ENCODE data around the gene BCKDHA. TPM values are rescaled to one million over a fixed set of nuclear protein-coding genes. Genes with fewer than 3 reads are reported as not detected.

Gene BCKDHA
- total and polyA plus RNA-seq, 10 donors, result 10.3 to 55.6 (median 29.1) TPM

GRCh38 chr19:41447732-41448332 lies 50.2 kb downstream of the BCKDHA start:
- TF ChIP-seq POLR2A (IDR thresholded peaks at IDR 0.05), result no peak
- peak in 2 of 11 experiments; percentile 10 to 13 for TF ChIP-seq CTCF (IDR thresholded peaks at IDR 0.05 in 8 of 11, conservative IDR thresholded peaks at IDR 0.05 in 3 of 11)
- TF ChIP-seq POLR2AphosphoS5 (IDR thresholded peaks at IDR 0.05), result no peak
- Histone ChIP-seq H3K4me3 (peak overlapping the region in 3 of 8 donors; percentile 15 to 46 (median 32)), H3K27me3 (replicated peaks in 1 of 7) (peaks cover 0 to 8% (median 0%) of the 10 kb centered on the region in 7 donors), H3K36me3 (no peaks in the 10 kb centered on the region), H3K4me1 (peaks cover 6 to 28% (median 14%) of the 10 kb centered on the region in 6 donors), H3K27ac (peak overlapping the region in 1 of 8 donors; percentile 42), H3K9me3 (no peaks in the 10 kb centered on the region)
- no peak for DNase-seq
- WGBS, 5 donors, result 52 to 65% (median 55%) methylated on average over 12 of the region's 12 CpGs
- intact Hi-C loops (cut with DNase I; ENCODE audit: low total_unique reads), result no loop called here

GRCh38 chr19:41449079-41449864 lies 51.7 kb downstream of the BCKDHA start:
- peaks cover 0 to 8% (median 0%) of the 10 kb centered on the region in 7 donors for H3K27me3 ChIP-seq (replicated peaks in 1 of 7)
- 4 to 5% (median 4%) methylated on average over 20 to 22 of the region's 22 CpGs for WGBS, 5 donors
- no peaks in the 10 kb centered on the region for H3K9me3 ChIP-seq
- intact Hi-C loops (cut with DNase I; ENCODE audit: low total_unique reads), result no loop called here
- H3K36me3 ChIP-seq, result peaks cover 0 to 7% (median 0%) of the 10 kb centered on the region in 6 donors
- H3K27ac ChIP-seq, result no peak overlapping the region
- peaks cover 6 to 32% (median 14%) of the 10 kb centered on the region in 6 donors for H3K4me1 ChIP-seq
- peak overlapping the region in 3 of 8 donors; percentile 22 to 58 (median 26) for H3K4me3 ChIP-seq
- DNase-seq, result peak; percentile 92
- TF ChIP-seq CTCF (IDR thresholded peaks at IDR 0.05 in 8 of 11, conservative IDR thresholded peaks at IDR 0.05 in 3 of 11) (peak; percentile 93 to 99 (median 98)), POLR2A (IDR thresholded peaks at IDR 0.05) (no peak), POLR2AphosphoS5 (IDR thresholded peaks at IDR 0.05) (peak; percentile 23 to 74 (median 64))

- Histone ChIP-seq H3K27me3 (replicated peaks in 1 of 7) (peaks cover 0 to 8% (median 0%) of the 10 kb centered on the region in 7 donors), H3K9me3 (no peaks in the 10 kb centered on the region), H3K27ac (no peak overlapping the region), H3K4me1 (peaks cover 6 to 33% (median 14%) of the 10 kb centered on the region in 6 donors), H3K36me3 (peaks cover 0 to 7% (median 0%) of the 10 kb centered on the region in 6 donors), H3K4me3 (peak overlapping the region in 1 of 8 donors; percentile 58)
- intact Hi-C loops (cut with DNase I; ENCODE audit: low total_unique reads), result loop anchor here (5.0 kb wide), 1 partner anchor 122 kb away; no protein-coding TSS in a partner anchor
- 46 to 61% (median 49%) methylated on average over 3 of the region's 3 CpGs for WGBS, 5 donors
- DNase-seq, result no peak
- TF ChIP-seq POLR2A (IDR thresholded peaks at IDR 0.05) (no peak), POLR2AphosphoS5 (IDR thresholded peaks at IDR 0.05) (no peak), CTCF (IDR thresholded peaks at IDR 0.05 in 8 of 11, conservative IDR thresholded peaks at IDR 0.05 in 3 of 11) (no peak)
These were observed 52.2 kb downstream of the BCKDHA start for GRCh38 chr19:41449865-41450178.

All from spleen (tissue), 11 donors.